Measurements from ENCODE around the gene TACR1. TPM values are rescaled to one million over a fixed set of nuclear protein-coding genes. Genes with fewer than 3 reads are reported as not detected.

The TACR1 gene
- total RNA-seq, 1 experiment from 2014 or later = not detected

DNA sequence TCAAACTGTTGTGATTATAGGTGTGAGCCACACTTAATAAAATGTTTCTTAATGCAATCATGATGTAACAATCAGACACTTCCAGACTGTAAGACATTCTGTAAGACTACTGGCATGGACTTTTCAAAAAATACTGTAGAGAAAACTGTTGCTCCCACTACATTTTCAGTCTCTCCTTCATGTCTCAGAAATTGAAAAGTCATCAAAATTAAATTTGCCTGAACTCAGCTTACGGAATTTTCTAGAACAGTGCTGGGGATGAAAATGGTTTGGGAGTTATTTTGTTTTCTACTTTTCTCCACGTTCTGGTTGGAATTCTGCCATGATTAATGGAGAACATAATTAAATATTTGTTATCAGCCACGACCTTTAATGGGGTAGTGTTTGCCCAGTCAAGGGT, 26.8 kb upstream of the TACR1 start (continued):
- TF ChIP-seq ZBTB33 (IDR thresholded peaks at IDR 0.05; ENCODE audit: extremely low read depth, insufficient replicate concordance, low read length) = no peak
- TF ChIP-seq ZFX (IDR thresholded peaks at IDR 0.05) = no peak
- no peak for TF ChIP-seq FOSL1 (IDR thresholded peaks at IDR 0.05; ENCODE audit: low read depth)
- no peak for TF ChIP-seq SIN3A (IDR thresholded peaks at IDR 0.05; ENCODE audit: low read depth)
- TF ChIP-seq TCF7L2 (IDR thresholded peaks at IDR 0.05; ENCODE audit: borderline replicate concordance, extremely low read depth, insufficient read depth, insufficient read length) = no peak
- TF ChIP-seq CBX3 (IDR thresholded peaks at IDR 0.05; ENCODE audit: low read depth) = no peak

DNA sequence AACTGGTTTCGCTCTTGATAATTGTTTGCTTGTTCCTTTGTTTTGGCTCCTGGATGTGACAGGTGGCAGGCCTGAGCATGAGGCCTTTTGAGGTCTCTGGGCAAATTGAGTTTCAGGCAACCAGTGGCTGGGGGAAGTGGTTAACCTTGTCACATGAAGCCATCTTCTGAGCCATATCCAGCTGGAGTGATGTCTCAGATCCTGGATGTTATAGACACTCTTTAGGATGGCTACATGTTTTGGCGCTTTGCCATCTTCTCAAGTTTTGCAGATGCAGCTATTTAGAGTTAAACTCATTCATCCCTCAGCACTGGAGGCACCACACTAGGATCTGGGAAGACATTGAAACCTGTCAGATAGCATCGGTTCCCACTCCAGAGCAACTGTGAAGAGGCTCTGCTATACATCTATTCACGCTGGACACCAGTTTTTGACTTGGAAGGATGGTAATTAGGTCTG, 25.3 kb upstream of the TACR1 start:
- POLR2A ChIA-PET = no interaction called here
- RAD21 ChIA-PET (ENCODE audit: low non-redundant PET in 1 of 2, low total read pairs in 2 of 2, uncharacterized antibody in 2 of 2, unreplicated experiment in 2 of 2) = no interaction called here
- Histone ChIP-seq H3K9ac (ENCODE audit: low read length) (no peak overlapping the region), H3K4me2 (ENCODE audit: low read length) (no peak overlapping the region), H3K36me3 (ENCODE audit: control insufficient read depth in 1 of 2, insufficient read depth in 2 of 2, low read length in 2 of 2) (no peaks in the 10 kb centered on the region), H3K27ac (ENCODE audit: low read depth, low read length) (no peak overlapping the region), H3K9me3 (ENCODE audit: control insufficient read depth in 1 of 2, insufficient read depth in 1 of 2, low read depth in 1 of 2, low read length in 2 of 2) (no peaks in the 10 kb centered on the region), H3K4me1 (ENCODE audit: control insufficient read depth in 1 of 2, insufficient read depth in 2 of 2, low read length in 2 of 2) (no peaks in the 10 kb centered on the region), H2AFZ (ENCODE audit: low read depth, low read length, poor library complexity, severe bottlenecking) (no peak overlapping the region), H3K4me3 (replicated peaks in 1 of 2; ENCODE audit: low read depth in 1 of 2, low read length in 2 of 2) (no peak overlapping the region), H3K9me2 (ENCODE audit: insufficient read depth) (no peaks in the 10 kb centered on the region), H3K27me3 (ENCODE audit: insufficient read depth, low read length) (peaks cover 24% of the 10 kb centered on the region; the same call in 1 of the 2 replicates), H4K20me1 (ENCODE audit: insufficient read depth) (no peaks in the 10 kb centered on the region; the same call in 1 of the 2 replicates), H3K79me2 (ENCODE audit: insufficient read depth, low read length) (no peaks in the 10 kb centered on the region)
- intact Hi-C loops (cut with micrococcal nuclease) = no loop called here
- BruUV-seq (replicated peaks) = no TSS peak
- DNase-seq (ENCODE audit: low read depth, low spot score) (no peak), ATAC-seq (no peak)
- CTCF ChIA-PET = no interaction called here
- TF ChIP-seq ELF1 (IDR thresholded peaks at IDR 0.05; ENCODE audit: borderline replicate concordance, low read depth) (no peak), ZNF274 (IDR thresholded peaks at IDR 0.05; ENCODE audit: low read depth, low read length) (no peak), CBX3 (IDR thresholded peaks at IDR 0.05; ENCODE audit: low read depth) (no peak), CEBPB (IDR thresholded peaks at IDR 0.05; ENCODE audit: low read depth) (no peak)
- TF ChIP-seq, protein P1, sequence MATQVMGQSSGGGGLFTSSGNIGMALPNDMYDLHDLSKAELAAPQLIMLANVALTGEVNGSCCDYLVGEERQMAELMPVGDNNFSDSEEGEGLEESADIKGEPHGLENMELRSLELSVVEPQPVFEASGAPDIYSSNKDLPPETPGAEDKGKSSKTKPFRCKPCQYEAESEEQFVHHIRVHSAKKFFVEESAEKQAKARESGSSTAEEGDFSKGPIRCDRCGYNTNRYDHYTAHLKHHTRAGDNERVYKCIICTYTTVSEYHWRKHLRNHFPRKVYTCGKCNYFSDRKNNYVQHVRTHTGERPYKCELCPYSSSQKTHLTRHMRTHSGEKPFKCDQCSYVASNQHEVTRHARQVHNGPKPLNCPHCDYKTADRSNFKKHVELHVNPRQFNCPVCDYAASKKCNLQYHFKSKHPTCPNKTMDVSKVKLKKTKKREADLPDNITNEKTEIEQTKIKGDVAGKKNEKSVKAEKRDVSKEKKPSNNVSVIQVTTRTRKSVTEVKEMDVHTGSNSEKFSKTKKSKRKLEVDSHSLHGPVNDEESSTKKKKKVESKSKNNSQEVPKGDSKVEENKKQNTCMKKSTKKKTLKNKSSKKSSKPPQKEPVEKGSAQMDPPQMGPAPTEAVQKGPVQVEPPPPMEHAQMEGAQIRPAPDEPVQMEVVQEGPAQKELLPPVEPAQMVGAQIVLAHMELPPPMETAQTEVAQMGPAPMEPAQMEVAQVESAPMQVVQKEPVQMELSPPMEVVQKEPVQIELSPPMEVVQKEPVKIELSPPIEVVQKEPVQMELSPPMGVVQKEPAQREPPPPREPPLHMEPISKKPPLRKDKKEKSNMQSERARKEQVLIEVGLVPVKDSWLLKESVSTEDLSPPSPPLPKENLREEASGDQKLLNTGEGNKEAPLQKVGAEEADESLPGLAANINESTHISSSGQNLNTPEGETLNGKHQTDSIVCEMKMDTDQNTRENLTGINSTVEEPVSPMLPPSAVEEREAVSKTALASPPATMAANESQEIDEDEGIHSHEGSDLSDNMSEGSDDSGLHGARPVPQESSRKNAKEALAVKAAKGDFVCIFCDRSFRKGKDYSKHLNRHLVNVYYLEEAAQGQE (IDR thresholded peaks at IDR 0.05; ENCODE audit: low read depth) = no peak

Measured in HCT116 (cell line).